ENCODE data around the gene SUCLG1. TPM values are rescaled to one million over a fixed set of nuclear protein-coding genes. Genes with fewer than 3 reads are reported as not detected.

Gene SUCLG1
- total RNA-seq, 1 experiment from 2014 or later: 83.4 TPM

DNA sequence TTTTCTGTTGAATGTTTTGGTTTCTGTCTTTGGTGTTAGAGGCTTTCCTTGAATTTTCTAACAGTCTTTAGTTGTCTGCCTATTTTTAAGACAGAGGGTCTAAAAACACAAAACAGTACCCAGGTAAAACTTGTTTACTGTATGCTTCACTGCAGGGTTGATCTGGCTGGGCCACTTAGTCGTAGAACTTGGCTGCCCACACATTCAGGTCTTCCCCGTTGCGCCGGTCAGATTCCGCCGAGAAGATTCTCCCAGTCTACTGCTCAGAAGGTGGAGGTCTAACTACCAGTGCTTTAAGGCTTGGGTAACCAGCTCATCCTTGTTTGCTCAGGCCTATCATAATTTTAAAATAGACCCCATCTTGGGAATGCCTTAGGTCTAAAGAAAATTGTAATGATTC is 32.7 kb upstream of the SUCLG1 start:
- no peaks in the 10 kb centered on the region for H4K20me1 ChIP-seq (ENCODE audit: low read length)
- no peaks in the 10 kb centered on the region for H3K79me2 ChIP-seq (ENCODE audit: low read length)
- intact Hi-C loops (cut with micrococcal nuclease): loop anchor here (10.0 kb wide), 1 partner anchor 803 kb away; no protein-coding TSS in a partner anchor
- no peak overlapping the region for H3K27ac ChIP-seq (ENCODE audit: low read length)
- TF ChIP-seq EZH2phosphoT487 (IDR thresholded peaks at IDR 0.05; ENCODE audit: borderline replicate concordance, low read length) (no peak), EZH2 (IDR thresholded peaks at IDR 0.05; ENCODE audit: low read length, unreplicated experiment) (no peak)
- TF ChIP-seq, protein P1, sequence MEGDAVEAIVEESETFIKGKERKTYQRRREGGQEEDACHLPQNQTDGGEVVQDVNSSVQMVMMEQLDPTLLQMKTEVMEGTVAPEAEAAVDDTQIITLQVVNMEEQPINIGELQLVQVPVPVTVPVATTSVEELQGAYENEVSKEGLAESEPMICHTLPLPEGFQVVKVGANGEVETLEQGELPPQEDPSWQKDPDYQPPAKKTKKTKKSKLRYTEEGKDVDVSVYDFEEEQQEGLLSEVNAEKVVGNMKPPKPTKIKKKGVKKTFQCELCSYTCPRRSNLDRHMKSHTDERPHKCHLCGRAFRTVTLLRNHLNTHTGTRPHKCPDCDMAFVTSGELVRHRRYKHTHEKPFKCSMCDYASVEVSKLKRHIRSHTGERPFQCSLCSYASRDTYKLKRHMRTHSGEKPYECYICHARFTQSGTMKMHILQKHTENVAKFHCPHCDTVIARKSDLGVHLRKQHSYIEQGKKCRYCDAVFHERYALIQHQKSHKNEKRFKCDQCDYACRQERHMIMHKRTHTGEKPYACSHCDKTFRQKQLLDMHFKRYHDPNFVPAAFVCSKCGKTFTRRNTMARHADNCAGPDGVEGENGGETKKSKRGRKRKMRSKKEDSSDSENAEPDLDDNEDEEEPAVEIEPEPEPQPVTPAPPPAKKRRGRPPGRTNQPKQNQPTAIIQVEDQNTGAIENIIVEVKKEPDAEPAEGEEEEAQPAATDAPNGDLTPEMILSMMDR (conservative IDR thresholded peaks at IDR 0.05; ENCODE audit: low read depth, low read length): no peak
- no peak overlapping the region for H3K4me2 ChIP-seq (ENCODE audit: low read length)
- BruUV-seq (replicated peaks): no TSS peak
- no peak overlapping the region for H3K9ac ChIP-seq (ENCODE audit: low read length)
- POLR2A ChIA-PET (ENCODE audit: unreplicated experiment): no interaction called here
- no peaks in the 10 kb centered on the region for H3F3A ChIP-seq (ENCODE audit: low read length, unreplicated experiment)
- H3K27me3 ChIP-seq (ENCODE audit: low read length): no peaks in the 10 kb centered on the region
- H3K4me1 ChIP-seq (ENCODE audit: insufficient read depth, low read length): peaks cover 18% of the 10 kb centered on the region
- DNase-seq: no peak
- CTCF ChIA-PET: no interaction called here
- no peaks in the 10 kb centered on the region for H3K9me2 ChIP-seq (replicated peaks; ENCODE audit: low read length)
- no peak for ATAC-seq
- H3K9me3 ChIP-seq (ENCODE audit: low read length): no peaks in the 10 kb centered on the region
- no peak overlapping the region for H2AFZ ChIP-seq (ENCODE audit: low read length)
- H3K36me3 ChIP-seq (ENCODE audit: low read depth, low read length): no peaks in the 10 kb centered on the region
- H3K4me3 ChIP-seq (ENCODE audit: low read length): no peak overlapping the region

DNA sequence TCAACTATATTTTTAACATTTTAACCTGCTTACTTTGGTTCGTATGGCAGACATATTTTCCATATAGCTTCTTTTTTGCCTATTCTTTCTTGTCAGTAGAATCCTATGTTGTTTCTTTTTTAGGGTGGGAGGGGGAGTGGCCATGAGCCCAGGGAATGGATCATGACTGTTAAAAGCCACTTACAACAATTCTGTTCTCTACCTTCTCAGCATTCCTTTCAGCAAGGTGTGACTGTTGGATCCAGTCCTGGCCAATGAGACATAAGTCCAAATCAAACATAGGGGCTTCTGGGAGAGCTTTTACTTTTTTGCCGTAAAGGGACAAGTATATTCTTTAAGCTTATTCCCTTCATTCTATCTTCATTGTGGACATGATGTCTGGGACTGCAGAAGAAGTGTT is 32.2 kb upstream of the SUCLG1 start:
- intact Hi-C loops (cut with micrococcal nuclease): loop anchor here (10.0 kb wide), 1 partner anchor 804 kb away; no protein-coding TSS in a partner anchor
- no TSS peak for BruUV-seq (replicated peaks)
- Histone ChIP-seq H3K4me3 (ENCODE audit: low read length) (no peak overlapping the region), H3K27me3 (ENCODE audit: low read length) (no peaks in the 10 kb centered on the region), H3F3A (ENCODE audit: low read length, unreplicated experiment) (no peaks in the 10 kb centered on the region), H4K20me1 (ENCODE audit: low read length) (no peaks in the 10 kb centered on the region), H3K9ac (ENCODE audit: low read length) (no peak overlapping the region), H3K4me2 (ENCODE audit: low read length) (no peak overlapping the region), H3K79me2 (ENCODE audit: low read length) (no peaks in the 10 kb centered on the region), H3K9me3 (ENCODE audit: low read length) (no peaks in the 10 kb centered on the region), H3K36me3 (ENCODE audit: low read depth, low read length) (no peaks in the 10 kb centered on the region), H2AFZ (ENCODE audit: low read length) (no peak overlapping the region), H3K4me1 (ENCODE audit: insufficient read depth, low read length) (peaks cover 18% of the 10 kb centered on the region), H3K27ac (ENCODE audit: low read length) (no peak overlapping the region), H3K9me2 (replicated peaks; ENCODE audit: low read length) (no peaks in the 10 kb centered on the region)
- DNase-seq (no peak), ATAC-seq (no peak)
- ChIA-PET CTCF (no interaction called here), POLR2A (ENCODE audit: unreplicated experiment) (no interaction called here)
- TF ChIP-seq, protein P1 (conservative IDR thresholded peaks at IDR 0.05; ENCODE audit: low read depth, low read length): no peak
- TF ChIP-seq EZH2 (IDR thresholded peaks at IDR 0.05; ENCODE audit: low read length, unreplicated experiment) (no peak), EZH2phosphoT487 (IDR thresholded peaks at IDR 0.05; ENCODE audit: borderline replicate concordance, low read length) (no peak)

DNA sequence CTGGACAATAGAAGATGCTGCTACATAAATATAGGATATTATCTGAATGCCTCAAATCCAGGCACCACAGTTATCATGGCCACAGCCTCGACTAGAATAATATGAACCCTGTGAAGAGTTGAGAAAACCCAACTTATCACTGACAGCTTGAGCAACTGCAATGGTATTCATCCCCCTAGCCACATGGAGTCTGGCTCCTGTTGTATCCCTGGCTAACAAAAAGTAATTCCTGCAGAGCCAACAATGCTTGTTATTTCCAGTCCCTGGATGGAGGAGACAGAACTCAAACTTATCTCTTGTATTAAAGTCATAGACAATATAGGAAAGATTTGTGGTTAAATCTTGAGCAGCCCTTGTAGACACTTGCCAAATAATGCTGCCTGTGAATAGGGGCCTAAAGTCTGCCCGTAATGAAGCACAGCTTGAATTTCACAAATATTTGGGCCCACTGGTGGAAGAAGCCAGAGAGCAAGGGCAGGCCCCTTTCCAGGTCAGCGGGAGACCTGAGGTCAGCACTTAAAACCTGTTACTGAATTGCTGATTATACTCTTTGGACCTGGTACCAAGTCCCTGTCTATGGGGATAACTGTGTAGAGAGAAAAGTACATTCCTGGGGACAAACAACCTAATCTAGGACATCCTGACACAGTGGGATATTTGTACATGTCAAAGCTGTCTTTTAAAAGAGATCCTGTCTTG is 28.4 kb upstream of the SUCLG1 start:
- POLR2A ChIA-PET (ENCODE audit: unreplicated experiment): no interaction called here
- ATAC-seq: no peak
- no peak overlapping the region for H3K9ac ChIP-seq (ENCODE audit: low read length)
- H4K20me1 ChIP-seq (ENCODE audit: low read length): no peaks in the 10 kb centered on the region
- H3K79me2 ChIP-seq (ENCODE audit: low read length): no peaks in the 10 kb centered on the region
- no peaks in the 10 kb centered on the region for H3K27me3 ChIP-seq (ENCODE audit: low read length)
- no peaks in the 10 kb centered on the region for H3K9me2 ChIP-seq (replicated peaks; ENCODE audit: low read length)
- no peaks in the 10 kb centered on the region for H3K4me1 ChIP-seq (ENCODE audit: insufficient read depth, low read length)
- H2AFZ ChIP-seq (ENCODE audit: low read length): no peak overlapping the region
- DNase-seq: no peak
- CTCF ChIA-PET: no interaction called here
- no peak overlapping the region for H3K27ac ChIP-seq (ENCODE audit: low read length)
- intact Hi-C loops (cut with micrococcal nuclease): no loop called here
- TF ChIP-seq EZH2phosphoT487 (IDR thresholded peaks at IDR 0.05; ENCODE audit: borderline replicate concordance, low read length) (no peak), EZH2 (IDR thresholded peaks at IDR 0.05; ENCODE audit: low read length, unreplicated experiment) (no peak)
- TF ChIP-seq, protein P1 (conservative IDR thresholded peaks at IDR 0.05; ENCODE audit: low read depth, low read length): no peak
- BruUV-seq (replicated peaks): no TSS peak
- H3K36me3 ChIP-seq (ENCODE audit: low read depth, low read length): no peaks in the 10 kb centered on the region
- H3K9me3 ChIP-seq (ENCODE audit: low read length): no peaks in the 10 kb centered on the region
- H3K4me3 ChIP-seq (ENCODE audit: low read length): no peak overlapping the region
- H3K4me2 ChIP-seq (ENCODE audit: low read length): no peak overlapping the region
- no peaks in the 10 kb centered on the region for H3F3A ChIP-seq (ENCODE audit: low read length, unreplicated experiment)
